Right atrium auricular region (tissue), 2 donors: ENCODE measurements around the gene GEMIN4. TPM values are rescaled to one million over a fixed set of nuclear protein-coding genes. Genes with fewer than 3 reads are reported as not detected.
A peak's percentile ranks its signal among the peaks of the same experiment; 100 is the strongest.

ENCODE experiments used
- DNase-seq: peaks from one replicate; pipeline ENCODE4 v3.0.0-alpha.2; 2019; ENCODE audit warnings: low spot score
- H3K27ac ChIP-seq, 2 donors: fragments of 200-600 bp; sonication (generic); 1 replicate in 1 of 2; 2 replicates in 1 of 2; pipeline ENCODE4 v1.5.1; 2016 to 2019
- H3K27me3 ChIP-seq, 2 donors: fragments of 200-600 bp; sonication (generic); one replicate each; pipeline versions ENCODE4 v1.5.1 to v1.6.0; 2017 to 2019
- H3K36me3 ChIP-seq: fragments of 200-600 bp; sonication (generic); one replicate; pipeline ENCODE4 v1.5.1; 2016
- H3K4me1 ChIP-seq, 2 donors: fragments of 200-600 bp; sonication (generic); one replicate each; pipeline versions ENCODE4 v1.5.1 to v1.6.0; 2017 to 2019
- H3K4me3 ChIP-seq, 2 donors: fragments of 200-600 bp; sonication (generic); 1 replicate in 1 of 2; 2 replicates in 1 of 2; pipeline ENCODE4 v1.5.1; 2017 to 2019; ENCODE audit warnings: mild to moderate bottlenecking in 1 of 2, moderate library complexity in 1 of 2
- H3K9me3 ChIP-seq, 2 donors: fragments of 200-600 bp; sonication (generic); one replicate each; pipeline ENCODE4 v1.5.1; 2019
- total RNA-seq, 2 donors: library from RNA; depleted of rRNA; stranded (reverse); fragments of >200 nt; gene quantifications; one replicate each; pipeline ENCODE4 v1.1.0, GENCODE V29; 2016
- TF ChIP-seq, protein P1 (sequence below), 2 donors: fragments of 200-600 bp; sonication (generic); IDR thresholded peaks; one replicate each; pipeline ENCODE4 v1.5.1; 2019; ENCODE audit warnings: antibody characterized with exemption in 2 of 2

Gene GEMIN4
- total RNA-seq, 2 donors from 2014 or later = 8.2 to 19.7 TPM

DNA sequence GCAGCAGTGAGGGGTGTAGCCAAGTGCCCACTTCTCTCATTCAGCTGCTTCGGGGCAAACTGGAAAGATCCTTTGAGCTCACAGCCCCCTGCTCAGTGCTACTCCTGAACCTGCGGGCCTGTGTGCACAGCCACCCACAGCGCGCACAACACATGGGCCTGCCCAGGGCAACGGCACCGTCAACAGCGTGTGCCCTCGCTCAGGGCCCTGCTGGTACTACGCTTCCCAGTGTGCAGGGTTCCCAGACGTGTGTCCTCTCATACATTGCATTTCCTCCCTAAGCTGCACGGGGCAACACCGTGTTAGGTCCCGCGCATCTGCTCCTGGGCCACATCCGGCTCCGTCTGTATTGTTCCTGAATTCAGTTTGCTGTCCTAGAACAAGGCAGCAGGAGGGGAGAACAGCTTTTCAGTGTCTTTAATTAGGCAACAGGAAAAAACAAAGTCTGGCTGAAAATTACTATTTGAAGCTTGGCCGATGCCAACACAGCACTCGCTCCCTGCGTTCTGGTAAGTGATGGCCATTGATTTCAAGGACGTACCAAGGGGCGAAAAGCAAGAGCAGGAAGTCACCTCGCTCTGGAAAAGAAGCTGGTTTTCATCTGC, 45.3 kb upstream of the GEMIN4 start:
- Histone ChIP-seq H3K36me3 (peaks cover 12% of the 10 kb centered on the region), H3K4me1 (peaks cover 0 to 17% of the 10 kb centered on the region in 2 donors), H3K4me3 (no peak overlapping the region), H3K27me3 (no peaks in the 10 kb centered on the region), H3K27ac (no peak overlapping the region), H3K9me3 (no peaks in the 10 kb centered on the region)
- TF ChIP-seq, protein P1, sequence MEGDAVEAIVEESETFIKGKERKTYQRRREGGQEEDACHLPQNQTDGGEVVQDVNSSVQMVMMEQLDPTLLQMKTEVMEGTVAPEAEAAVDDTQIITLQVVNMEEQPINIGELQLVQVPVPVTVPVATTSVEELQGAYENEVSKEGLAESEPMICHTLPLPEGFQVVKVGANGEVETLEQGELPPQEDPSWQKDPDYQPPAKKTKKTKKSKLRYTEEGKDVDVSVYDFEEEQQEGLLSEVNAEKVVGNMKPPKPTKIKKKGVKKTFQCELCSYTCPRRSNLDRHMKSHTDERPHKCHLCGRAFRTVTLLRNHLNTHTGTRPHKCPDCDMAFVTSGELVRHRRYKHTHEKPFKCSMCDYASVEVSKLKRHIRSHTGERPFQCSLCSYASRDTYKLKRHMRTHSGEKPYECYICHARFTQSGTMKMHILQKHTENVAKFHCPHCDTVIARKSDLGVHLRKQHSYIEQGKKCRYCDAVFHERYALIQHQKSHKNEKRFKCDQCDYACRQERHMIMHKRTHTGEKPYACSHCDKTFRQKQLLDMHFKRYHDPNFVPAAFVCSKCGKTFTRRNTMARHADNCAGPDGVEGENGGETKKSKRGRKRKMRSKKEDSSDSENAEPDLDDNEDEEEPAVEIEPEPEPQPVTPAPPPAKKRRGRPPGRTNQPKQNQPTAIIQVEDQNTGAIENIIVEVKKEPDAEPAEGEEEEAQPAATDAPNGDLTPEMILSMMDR (IDR thresholded peaks at IDR 0.05) = no peak
- DNase-seq = no peak

DNA sequence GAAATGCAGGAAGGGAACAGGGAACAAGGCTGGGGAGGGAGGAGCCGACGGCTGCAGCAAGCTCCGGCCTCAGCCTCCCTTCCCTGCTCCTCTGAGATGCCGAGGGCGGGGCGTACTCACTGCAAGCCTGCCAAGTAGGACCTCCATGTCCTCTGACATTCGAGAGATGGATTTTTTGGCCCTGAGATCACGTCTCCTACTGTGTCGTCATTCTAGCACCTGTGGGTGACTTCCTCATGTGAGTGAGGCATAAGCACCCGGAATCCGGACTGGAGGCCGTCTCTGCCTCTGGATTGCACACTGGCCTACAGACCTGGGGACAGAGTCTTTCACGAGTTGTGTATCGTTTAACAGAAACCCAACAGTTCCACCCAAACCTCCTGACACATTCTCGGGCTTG, 44.5 kb upstream of the GEMIN4 start:
- H3K27me3 ChIP-seq = no peaks in the 10 kb centered on the region
- no peak overlapping the region for H3K4me3 ChIP-seq
- DNase-seq = no peak
- TF ChIP-seq, protein P1 (IDR thresholded peaks at IDR 0.05) = no peak
- H3K36me3 ChIP-seq = peaks cover 20% of the 10 kb centered on the region
- H3K27ac ChIP-seq = no peak overlapping the region
- peaks cover 0 to 17% of the 10 kb centered on the region in 2 donors for H3K4me1 ChIP-seq
- H3K9me3 ChIP-seq = no peaks in the 10 kb centered on the region

DNA sequence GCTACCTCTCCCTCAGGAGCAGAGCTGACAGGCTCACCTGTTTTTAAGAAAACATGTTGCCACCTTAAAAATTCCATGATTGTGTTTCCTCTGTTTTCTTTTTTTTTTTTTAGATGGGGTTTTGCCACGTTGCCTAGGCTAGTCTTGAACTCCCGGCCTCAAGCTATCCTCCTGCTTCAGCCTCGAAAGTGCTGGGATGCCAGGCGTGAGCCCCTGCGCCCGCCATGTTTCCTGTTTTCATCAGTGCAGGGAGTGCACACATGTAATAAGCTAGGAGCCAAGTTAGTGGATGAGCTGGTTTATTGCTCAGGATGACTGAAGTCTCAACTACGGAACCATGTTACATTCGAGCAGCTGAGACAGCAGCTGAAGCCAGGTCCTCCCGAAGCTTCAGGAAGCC, 43.7 kb upstream of the GEMIN4 start:
- no peak for DNase-seq
- TF ChIP-seq, protein P1 (IDR thresholded peaks at IDR 0.05) = no peak
- no peaks in the 10 kb centered on the region for H3K9me3 ChIP-seq
- no peaks in the 10 kb centered on the region for H3K27me3 ChIP-seq
- H3K4me1 ChIP-seq = peaks cover 0 to 17% of the 10 kb centered on the region in 2 donors
- H3K36me3 ChIP-seq = peaks cover 19% of the 10 kb centered on the region
- no peak overlapping the region for H3K27ac ChIP-seq
- H3K4me3 ChIP-seq = no peak overlapping the region

- Histone ChIP-seq H3K36me3 (peaks cover 15% of the 10 kb centered on the region), H3K27me3 (no peaks in the 10 kb centered on the region), H3K4me1 (peaks cover 0 to 18% of the 10 kb centered on the region in 2 donors), H3K27ac (peak overlapping the region; percentile 19 to 41), H3K9me3 (no peaks in the 10 kb centered on the region), H3K4me3 (peak overlapping the region; percentile 14 to 29)
- TF ChIP-seq, protein P1 (IDR thresholded peaks at IDR 0.05) = no peak
- no peak for DNase-seq
Measured at GRCh38 chr17:795276-795675, 43.2 kb upstream of the GEMIN4 start.

GRCh38 chr17:794876-795275, 42.8 kb upstream of the GEMIN4 start:
- no peaks in the 10 kb centered on the region for H3K9me3 ChIP-seq
- H3K4me3 ChIP-seq = peak overlapping the region; percentile 14 to 29
- no peaks in the 10 kb centered on the region for H3K27me3 ChIP-seq
- peaks cover 0 to 22% of the 10 kb centered on the region in 2 donors for H3K4me1 ChIP-seq
- TF ChIP-seq, protein P1 (IDR thresholded peaks at IDR 0.05) = peak; percentile 71 to 92
- peak overlapping the region; percentile 23 to 41 for H3K27ac ChIP-seq
- peaks cover 12% of the 10 kb centered on the region for H3K36me3 ChIP-seq
- DNase-seq = peak; percentile 86

GRCh38 chr17:792277-792676, 40.2 kb upstream of the GEMIN4 start:
- Histone ChIP-seq H3K4me1 (peaks cover 0 to 22% of the 10 kb centered on the region in 2 donors), H3K27me3 (no peaks in the 10 kb centered on the region), H3K4me3 (no peak overlapping the region), H3K9me3 (no peaks in the 10 kb centered on the region), H3K27ac (no peak overlapping the region), H3K36me3 (peaks cover 33% of the 10 kb centered on the region)
- TF ChIP-seq, protein P1 (IDR thresholded peaks at IDR 0.05) = no peak
- no peak for DNase-seq
